Measurements from ENCODE around the gene ADSL.

GRCh38 chr22:40388231-40388630, 41.9 kb downstream of the ADSL start:
- TF ChIP-seq CTCF (conservative IDR thresholded peaks at IDR 0.05) (no peak), ZFX (IDR thresholded peaks at IDR 0.05) (no peak)

All from C4-2B (cell line).